ENCODE results near the gene FAM204A. TPM values are rescaled to one million over a fixed set of nuclear protein-coding genes. Genes with fewer than 3 reads are reported as not detected.

FAM204A gene
- total and polyA plus RNA-seq, 8 donors: 26.3 to 60.8 (median 35.0) TPM

GRCh38 chr10:118330295-118331076 lies 11.6 kb downstream of the FAM204A start:
- peaks cover 0 to 17% (median 9%) of the 10 kb centered on the region in 4 donors for H3K4me1 ChIP-seq
- 90 to 95% (median 92%) methylated on average over 2 of the region's 2 CpGs for WGBS, 5 donors
- no peaks in the 10 kb centered on the region for H3K9me3 ChIP-seq
- H3K4me3 ChIP-seq: no peak overlapping the region
- H3K27ac ChIP-seq: no peak overlapping the region
- H3K27me3 ChIP-seq: no peaks in the 10 kb centered on the region
- H3K36me3 ChIP-seq: peaks cover 16 to 99% (median 92%) of the 10 kb centered on the region in 4 donors
- DNase-seq: no peak
- intact Hi-C loops (cut with DNase I; ENCODE audit: low total_unique reads): no loop called here
- TF ChIP-seq POLR2AphosphoS5 (IDR thresholded peaks at IDR 0.05) (no peak), POLR2A (IDR thresholded peaks at IDR 0.05) (no peak), EP300 (IDR thresholded peaks at IDR 0.05) (no peak)
- TF ChIP-seq, protein P1, sequence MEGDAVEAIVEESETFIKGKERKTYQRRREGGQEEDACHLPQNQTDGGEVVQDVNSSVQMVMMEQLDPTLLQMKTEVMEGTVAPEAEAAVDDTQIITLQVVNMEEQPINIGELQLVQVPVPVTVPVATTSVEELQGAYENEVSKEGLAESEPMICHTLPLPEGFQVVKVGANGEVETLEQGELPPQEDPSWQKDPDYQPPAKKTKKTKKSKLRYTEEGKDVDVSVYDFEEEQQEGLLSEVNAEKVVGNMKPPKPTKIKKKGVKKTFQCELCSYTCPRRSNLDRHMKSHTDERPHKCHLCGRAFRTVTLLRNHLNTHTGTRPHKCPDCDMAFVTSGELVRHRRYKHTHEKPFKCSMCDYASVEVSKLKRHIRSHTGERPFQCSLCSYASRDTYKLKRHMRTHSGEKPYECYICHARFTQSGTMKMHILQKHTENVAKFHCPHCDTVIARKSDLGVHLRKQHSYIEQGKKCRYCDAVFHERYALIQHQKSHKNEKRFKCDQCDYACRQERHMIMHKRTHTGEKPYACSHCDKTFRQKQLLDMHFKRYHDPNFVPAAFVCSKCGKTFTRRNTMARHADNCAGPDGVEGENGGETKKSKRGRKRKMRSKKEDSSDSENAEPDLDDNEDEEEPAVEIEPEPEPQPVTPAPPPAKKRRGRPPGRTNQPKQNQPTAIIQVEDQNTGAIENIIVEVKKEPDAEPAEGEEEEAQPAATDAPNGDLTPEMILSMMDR (IDR thresholded peaks at IDR 0.05): no peak

GRCh38 chr10:118324140-118324539 lies 18.0 kb downstream of the FAM204A start:
- DNase-seq: no peak
- WGBS, 5 donors: 91 to 95% (median 93%) methylated on average over 2 of the region's 2 CpGs
- Histone ChIP-seq H3K4me3 (no peak overlapping the region), H3K27me3 (no peaks in the 10 kb centered on the region), H3K4me1 (peaks cover 0 to 7% (median 0%) of the 10 kb centered on the region in 4 donors), H3K36me3 (peaks cover 8 to 95% (median 82%) of the 10 kb centered on the region in 4 donors), H3K9me3 (no peaks in the 10 kb centered on the region), H3K27ac (no peak overlapping the region)
- no peak for TF ChIP-seq EP300 (IDR thresholded peaks at IDR 0.05)
- TF ChIP-seq POLR2AphosphoS5 (IDR thresholded peaks at IDR 0.05): no peak
- TF ChIP-seq, protein P1 (IDR thresholded peaks at IDR 0.05): no peak
- TF ChIP-seq POLR2A (IDR thresholded peaks at IDR 0.05): no peak
- intact Hi-C loops (cut with DNase I; ENCODE audit: low total_unique reads): no loop called here

DNA sequence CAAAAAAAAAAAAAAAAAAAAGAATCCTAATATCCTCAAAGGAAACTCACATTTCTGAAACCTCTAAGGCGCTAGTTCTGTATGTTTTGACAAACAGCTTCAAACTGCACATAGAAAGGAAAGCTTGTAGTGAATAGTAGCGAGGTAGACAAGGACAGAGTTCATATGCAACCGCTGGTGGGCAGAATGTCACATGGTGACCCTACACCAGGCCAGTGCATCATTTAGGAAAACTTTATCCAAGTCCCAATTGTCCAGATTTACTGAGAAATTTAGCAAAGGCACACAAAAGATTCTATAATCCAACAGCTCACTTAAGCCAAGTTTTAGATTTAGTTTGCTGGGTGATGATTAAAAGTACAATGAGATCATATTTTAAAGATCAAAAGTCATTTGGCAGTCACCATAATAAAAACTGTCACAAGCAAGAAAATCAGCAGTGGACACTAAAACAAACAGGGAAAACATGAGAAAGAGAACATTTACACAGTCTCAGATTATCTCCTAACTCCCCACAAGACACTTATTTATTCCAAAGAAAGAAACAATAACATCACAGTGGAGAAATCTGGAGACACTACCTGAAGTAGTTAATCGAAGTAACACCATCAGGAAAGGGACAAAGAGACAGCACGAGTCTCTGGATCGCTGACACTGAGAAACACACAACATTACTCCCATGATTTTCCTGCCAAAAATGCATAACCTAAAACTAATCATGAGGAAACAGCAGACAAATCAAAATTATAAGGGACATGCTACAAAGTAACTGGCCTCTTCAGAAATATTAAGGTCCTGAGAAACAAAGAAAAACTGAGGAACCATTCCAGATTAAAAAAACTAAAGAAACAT lies 20.2 kb downstream of the FAM204A start:
- no peaks in the 10 kb centered on the region for H3K9me3 ChIP-seq
- H3K4me3 ChIP-seq: no peak overlapping the region
- intact Hi-C loops (cut with DNase I; ENCODE audit: low total_unique reads): no loop called here
- peaks cover 8 to 80% (median 66%) of the 10 kb centered on the region in 4 donors for H3K36me3 ChIP-seq
- no peak for DNase-seq
- H3K4me1 ChIP-seq: peaks cover 0 to 7% (median 0%) of the 10 kb centered on the region in 4 donors
- TF ChIP-seq EP300 (IDR thresholded peaks at IDR 0.05) (no peak), POLR2A (IDR thresholded peaks at IDR 0.05) (no peak), POLR2AphosphoS5 (IDR thresholded peaks at IDR 0.05) (no peak)
- TF ChIP-seq, protein P1 (IDR thresholded peaks at IDR 0.05): no peak
- H3K27me3 ChIP-seq: no peaks in the 10 kb centered on the region
- peak overlapping the region in 1 of 5 donors; percentile 12 for H3K27ac ChIP-seq
- 70 to 84% (median 73%) methylated on average over 6 of the region's 6 CpGs for WGBS, 5 donors

- no peak for DNase-seq
- 71 to 82% (median 80%) methylated on average over 6 of the region's 6 CpGs for WGBS, 5 donors
- H3K27ac ChIP-seq: no peak overlapping the region
- no peak overlapping the region for H3K4me3 ChIP-seq
- intact Hi-C loops (cut with DNase I; ENCODE audit: low total_unique reads): no loop called here
- no peak for TF ChIP-seq POLR2A (IDR thresholded peaks at IDR 0.05)
- TF ChIP-seq, protein P1 (IDR thresholded peaks at IDR 0.05): no peak
- TF ChIP-seq EP300 (IDR thresholded peaks at IDR 0.05): no peak
- TF ChIP-seq POLR2AphosphoS5 (IDR thresholded peaks at IDR 0.05): no peak
- H3K4me1 ChIP-seq: peaks cover 0 to 10% (median 5%) of the 10 kb centered on the region in 4 donors
- H3K36me3 ChIP-seq: peaks cover 0 to 70% (median 45%) of the 10 kb centered on the region in 4 donors
- no peaks in the 10 kb centered on the region for H3K9me3 ChIP-seq
- H3K27me3 ChIP-seq: no peaks in the 10 kb centered on the region
These were observed 26.5 kb downstream of the FAM204A start for GRCh38 chr10:118315629-118316028.
